Upper lobe of left lung (tissue), 6 donors: ENCODE results near the gene SPAG8. TPM values are rescaled to one million over a fixed set of nuclear protein-coding genes. Genes with fewer than 3 reads are reported as not detected.

Experiments used
- ATAC-seq, 2 donors: fragments of 200-7000 bp; cut with Tn5 transposase; one replicate each; pipeline ENCODE4 v1.9.1; 2022; ENCODE audit warnings: mild to moderate bottlenecking in 2 of 2, moderate library complexity in 2 of 2; ENCODE audit not compliant: low FRiP score in 2 of 2
- DNase-seq, 2 donors: peaks; one replicate each; pipeline ENCODE4 v3.0.0-alpha.2; 2019 to 2020
- H3K27ac ChIP-seq, 4 donors: fragments of 200-600 bp; sonication (generic); one replicate each; pipeline ENCODE4 v1.5.1; 2016 to 2019
- H3K27me3 ChIP-seq, 4 donors: fragments of 200-600 bp; sonication (generic); one replicate each; pipeline ENCODE4 v1.5.1; 2017 to 2019
- H3K36me3 ChIP-seq, 4 donors: fragments of 200-600 bp; sonication (generic); one replicate each; pipeline ENCODE4 v1.5.1; 2016 to 2019
- H3K4me1 ChIP-seq, 4 donors: fragments of 200-600 bp; sonication (generic); one replicate each; pipeline ENCODE4 v1.5.1; 2018 to 2019
- H3K4me3 ChIP-seq, 4 donors: fragments of 200-600 bp; sonication (generic); one replicate each; pipeline ENCODE4 v1.5.1; 2017 to 2019; ENCODE audit warnings: mild to moderate bottlenecking in 2 of 4, moderate library complexity in 1 of 4
- H3K9me3 ChIP-seq, 4 donors: fragments of 200-600 bp; sonication (generic); one replicate each; pipeline ENCODE4 v1.5.1; 2018 to 2019
- EP300 ChIP-seq, 4 donors: sonication (generic); formaldehyde crosslinking; IDR thresholded peaks; one replicate each; pipeline ENCODE4 v1.5.1; 2017; ENCODE audit warnings: antibody characterized with exemption in 4 of 4, control low read depth in 2 of 4
- POLR2A ChIP-seq, 4 donors: fragments of 450-650 bp; IDR thresholded peaks; one replicate each; pipeline ENCODE4 v1.5.1; 2016 to 2017; ENCODE audit warnings: antibody characterized with exemption in 4 of 4, mild to moderate bottlenecking in 2 of 4
- POLR2AphosphoS5 ChIP-seq, 2 donors: sonication (generic); formaldehyde crosslinking; IDR thresholded peaks; one replicate each; pipeline ENCODE4 v1.5.1; 2017; ENCODE audit warnings: antibody characterized with exemption in 2 of 2
- WGBS, 2 donors: methylation state at CpG; one replicate each; pipeline ENCODE4 v1.1.5; 2017 to 2018; 5-methylcytosine and 5-hydroxymethylcytosine counted together
- total RNA-seq, 6 donors: library from RNA; depleted of rRNA in 4 of 6; stranded (reverse); fragments of >200 nt in 4 of 6; gene quantifications; one replicate each; pipeline versions ENCODE4 v1.1.0 to v1.2.1, GENCODE V29; 2016 to 2021
- TF ChIP-seq, protein P1 (sequence below), 6 experiments: fragments of 450-650 bp in 4 of 6; fragments of 200-600 bp in 2 of 6; sonication (generic) in 2 of 6; IDR thresholded peaks; one replicate each; pipeline ENCODE4 v1.5.1; 2016 to 2019; ENCODE audit warnings: antibody characterized with exemption in 6 of 6
- donor health status: DM: no; HTN: no; CAD: no; lungs with moderate emphysema.
- donor health status: DM: no; HTN: yes; CAD: no; lungs with severe emphysema.

Gene SPAG8
- 10 to 100 TPM in 3 of 6 donors, 1 to 10 TPM in 3; 2.5 to 43.0 (median 13.3) TPM for total RNA-seq

DNA sequence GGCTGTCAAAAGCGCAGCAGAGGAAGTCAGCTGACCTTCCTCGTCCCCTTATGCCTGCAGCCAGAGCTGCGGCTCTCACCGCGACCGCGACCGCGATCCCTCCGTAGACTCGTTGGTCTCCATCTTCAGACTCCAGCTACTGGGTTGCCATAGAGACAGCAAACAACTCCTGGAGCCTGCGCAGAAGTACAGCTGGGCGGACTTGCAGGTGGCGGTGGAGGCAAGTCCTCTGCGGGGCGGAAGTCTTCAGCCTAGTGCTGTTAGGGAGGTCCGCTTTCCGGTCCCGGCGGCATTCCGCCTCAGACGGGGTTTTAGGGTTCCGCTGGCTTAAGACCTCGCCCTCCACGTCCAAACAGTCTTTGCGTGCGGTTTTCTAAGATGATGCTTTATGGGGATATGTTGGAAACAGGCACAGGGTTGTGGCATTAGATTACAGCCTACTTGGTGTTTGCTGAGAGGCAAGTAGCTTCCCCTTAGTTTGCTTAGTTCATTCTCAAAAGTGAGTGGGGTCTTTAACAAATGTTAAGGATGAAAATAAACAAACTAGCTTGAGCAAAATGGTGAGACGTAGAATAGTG lies at the start of gene SPAG8:
TSS of gene SPAG8 (minus strand) at position 238 of the 578 bp plus-strand sequence. CDS start at position 123, 115 bp downstream.
- ATAC-seq: peak; percentile 82 to 89
- Histone ChIP-seq H3K36me3 (peaks cover 0 to 26% (median 8%) of the 10 kb centered on the region in 4 donors), H3K4me1 (peaks cover 29 to 36% (median 34%) of the 10 kb centered on the region in 4 donors), H3K27me3 (no peaks in the 10 kb centered on the region), H3K9me3 (no peaks in the 10 kb centered on the region), H3K27ac (peak within 1 kb of the TSS; percentile 60 to 97 (median 82)), H3K4me3 (peak within 1 kb of the TSS; percentile 51 to 64 (median 54))
- TF ChIP-seq POLR2A (IDR thresholded peaks at IDR 0.05): peak in 1 of 4 donors; percentile 39
- peak; percentile 18 to 74 for TF ChIP-seq POLR2AphosphoS5 (IDR thresholded peaks at IDR 0.05)
- TF ChIP-seq, protein P1, sequence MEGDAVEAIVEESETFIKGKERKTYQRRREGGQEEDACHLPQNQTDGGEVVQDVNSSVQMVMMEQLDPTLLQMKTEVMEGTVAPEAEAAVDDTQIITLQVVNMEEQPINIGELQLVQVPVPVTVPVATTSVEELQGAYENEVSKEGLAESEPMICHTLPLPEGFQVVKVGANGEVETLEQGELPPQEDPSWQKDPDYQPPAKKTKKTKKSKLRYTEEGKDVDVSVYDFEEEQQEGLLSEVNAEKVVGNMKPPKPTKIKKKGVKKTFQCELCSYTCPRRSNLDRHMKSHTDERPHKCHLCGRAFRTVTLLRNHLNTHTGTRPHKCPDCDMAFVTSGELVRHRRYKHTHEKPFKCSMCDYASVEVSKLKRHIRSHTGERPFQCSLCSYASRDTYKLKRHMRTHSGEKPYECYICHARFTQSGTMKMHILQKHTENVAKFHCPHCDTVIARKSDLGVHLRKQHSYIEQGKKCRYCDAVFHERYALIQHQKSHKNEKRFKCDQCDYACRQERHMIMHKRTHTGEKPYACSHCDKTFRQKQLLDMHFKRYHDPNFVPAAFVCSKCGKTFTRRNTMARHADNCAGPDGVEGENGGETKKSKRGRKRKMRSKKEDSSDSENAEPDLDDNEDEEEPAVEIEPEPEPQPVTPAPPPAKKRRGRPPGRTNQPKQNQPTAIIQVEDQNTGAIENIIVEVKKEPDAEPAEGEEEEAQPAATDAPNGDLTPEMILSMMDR (IDR thresholded peaks at IDR 0.05): no peak
- WGBS, 2 donors: 0 to 2% methylated on average over 12 to 26 of the region's 28 CpGs
- DNase-seq: peak; percentile 91 to 98

DNA sequence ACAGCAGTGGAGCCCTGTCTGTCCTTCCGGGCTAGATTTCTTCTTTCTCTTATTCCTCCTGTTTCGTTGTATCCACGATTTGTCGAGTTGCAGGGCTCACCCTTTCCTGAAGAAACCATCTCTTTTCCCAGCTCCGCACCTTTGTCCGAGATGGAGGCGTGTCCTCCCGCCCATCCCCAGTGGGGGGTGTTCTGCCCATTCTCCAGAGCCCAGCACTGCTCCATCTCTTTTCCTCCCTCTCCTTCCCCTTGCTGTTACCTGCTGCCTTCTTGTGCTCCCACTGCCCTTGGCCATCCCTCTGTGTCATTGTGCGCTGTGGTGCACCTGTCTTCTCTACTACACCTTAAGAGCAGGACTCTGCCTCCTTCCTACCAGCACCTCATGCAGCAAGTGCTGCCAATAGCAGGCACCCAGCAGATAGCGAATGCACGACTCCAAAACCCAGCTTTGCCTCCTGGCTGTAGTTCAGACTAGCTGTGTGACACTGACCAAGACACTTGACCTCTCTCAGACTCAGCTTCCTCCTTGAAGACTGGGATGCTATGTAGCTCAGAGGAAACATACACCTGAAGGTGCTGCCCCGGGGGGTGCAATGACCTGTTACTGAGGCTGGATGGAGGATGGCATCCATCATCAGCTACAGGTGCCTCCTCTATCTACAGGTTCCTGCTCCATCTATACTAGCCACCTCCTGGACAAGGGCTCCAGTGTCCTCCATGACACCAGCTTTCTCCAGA lies 49.3 kb upstream of the SPAG8 start:
- WGBS, 2 donors: 74 to 75% methylated on average over 12 of the region's 12 CpGs
- DNase-seq: no peak

DNA sequence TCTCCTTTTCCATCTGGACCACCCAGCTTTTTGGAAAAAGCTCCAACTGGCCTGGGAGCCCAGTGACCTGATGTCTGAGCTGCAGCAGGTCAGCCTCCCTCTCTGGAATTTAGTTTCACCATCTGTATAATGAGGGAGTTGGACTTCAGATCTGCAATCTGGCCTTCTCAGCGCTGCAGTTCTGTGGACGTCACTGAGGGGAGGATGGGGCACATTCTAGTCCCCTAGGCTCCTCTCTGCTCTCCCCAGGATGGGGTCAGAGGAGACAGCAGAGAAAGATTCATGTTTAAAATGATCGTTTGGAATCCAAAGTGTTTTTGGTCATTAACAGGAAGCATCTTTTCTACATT lies 47.9 kb upstream of the SPAG8 start:
- no peak for TF ChIP-seq POLR2AphosphoS5 (IDR thresholded peaks at IDR 0.05)
- TF ChIP-seq POLR2A (IDR thresholded peaks at IDR 0.05): no peak
- TF ChIP-seq, protein P1 (IDR thresholded peaks at IDR 0.05): no peak
- no peak for TF ChIP-seq EP300 (IDR thresholded peaks at IDR 0.05)
- H3K27ac ChIP-seq: no peak overlapping the region
- no peaks in the 10 kb centered on the region for H3K9me3 ChIP-seq
- 38 to 60% methylated on average over 2 to 3 of the region's 3 CpGs for WGBS, 2 donors
- DNase-seq: no peak
- ATAC-seq: peak in 1 of 2 donors; percentile 27
- H3K27me3 ChIP-seq: no peaks in the 10 kb centered on the region
- H3K36me3 ChIP-seq: no peaks in the 10 kb centered on the region
- H3K4me1 ChIP-seq: peaks cover 0 to 3% (median 0%) of the 10 kb centered on the region in 4 donors
- no peak overlapping the region for H3K4me3 ChIP-seq

More for the DNA sequence above, 49.3 kb upstream of the SPAG8 start:
- no peaks in the 10 kb centered on the region for H3K36me3 ChIP-seq
- H3K9me3 ChIP-seq: no peaks in the 10 kb centered on the region
- ATAC-seq: no peak
- H3K4me3 ChIP-seq: no peak overlapping the region
- H3K27me3 ChIP-seq: no peaks in the 10 kb centered on the region
- TF ChIP-seq, protein P1 (IDR thresholded peaks at IDR 0.05): no peak
- TF ChIP-seq EP300 (IDR thresholded peaks at IDR 0.05): no peak
- TF ChIP-seq POLR2A (IDR thresholded peaks at IDR 0.05): no peak
- no peak for TF ChIP-seq POLR2AphosphoS5 (IDR thresholded peaks at IDR 0.05)
- no peak overlapping the region for H3K27ac ChIP-seq
- H3K4me1 ChIP-seq: peaks cover 0 to 3% (median 0%) of the 10 kb centered on the region in 4 donors

DNA sequence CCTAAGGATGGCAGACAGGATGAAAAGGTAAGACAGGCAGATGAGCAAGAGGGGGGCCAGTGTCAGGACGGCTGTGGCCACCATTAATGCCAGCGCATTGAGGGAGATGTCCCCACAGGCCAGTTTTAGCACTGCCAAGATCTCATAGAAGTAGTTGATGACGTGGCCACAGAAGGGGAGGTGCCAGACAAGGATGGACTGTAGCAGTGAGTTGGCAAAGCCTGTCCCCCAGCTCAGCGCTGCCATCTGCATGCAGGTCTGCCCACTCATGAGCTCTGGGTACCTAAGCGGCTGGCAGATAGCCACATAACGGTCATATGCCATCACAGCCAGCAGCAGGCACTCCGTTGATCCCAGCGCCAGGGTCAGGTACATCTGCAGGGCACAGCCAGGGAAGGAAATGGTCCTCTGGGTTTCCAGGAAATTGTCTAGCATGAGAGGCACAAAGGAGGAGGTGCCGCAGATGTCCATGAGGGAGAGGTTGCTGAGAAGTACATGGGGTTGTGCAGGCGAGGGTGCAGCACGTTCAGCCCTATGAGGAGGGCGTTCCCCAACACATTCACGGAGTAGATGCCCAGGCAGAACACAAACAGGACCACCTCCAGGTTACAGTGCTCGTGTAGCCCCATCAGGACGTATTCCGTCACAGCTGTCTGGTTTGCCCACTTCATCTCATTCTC lies 47.4 kb upstream of the SPAG8 start:
- Histone ChIP-seq H3K9me3 (no peaks in the 10 kb centered on the region), H3K27me3 (no peaks in the 10 kb centered on the region), H3K27ac (no peak overlapping the region), H3K4me3 (no peak overlapping the region), H3K4me1 (peaks cover 0 to 3% (median 0%) of the 10 kb centered on the region in 4 donors), H3K36me3 (no peaks in the 10 kb centered on the region)
- ATAC-seq (peak in 1 of 2 donors; percentile 25), DNase-seq (no peak)
- TF ChIP-seq, protein P1 (IDR thresholded peaks at IDR 0.05): peak in 1 of 6 experiments; percentile 5
- TF ChIP-seq POLR2AphosphoS5 (IDR thresholded peaks at IDR 0.05): no peak
- WGBS, 2 donors: 58 to 61% methylated on average over 16 of the region's 16 CpGs
